K562 (cell line): ENCODE results near the gene CIAO3. TPM values are rescaled to one million over a fixed set of nuclear protein-coding genes. Genes with fewer than 3 reads are reported as not detected.

Source experiments
- ATAC-seq: fragments of 200-7000 bp; cut with Tn5 transposase; 3 replicates; pipeline ENCODE4 v1.9.1; 2020; ENCODE audit warnings: moderate library complexity
- BruUV-seq: library from RNA; stranded (reverse); fragments of 400-500 nt; replicated peaks from 2 replicates; lab custom pipeline; 2021; lab: Mats Ljungman, UMichigan
- CTCF ChIA-PET: fragments of 300-600 bp; formaldehyde crosslinking; extraction: SDS; loops from one replicate; lab custom pipeline; 2021; ENCODE audit warnings: low intra/inter-chr PET ratio; lab: Yijun Ruan, JAX
- POLR2A ChIA-PET: fragments of 300-600, 350-650 bp; sonication (Branson Sonifier 250); formaldehyde crosslinking; extraction: SDS; loops from one replicate; lab custom pipeline; 2021; ENCODE audit warnings: antibody characterized with exemption, inconsistent platforms; lab: Yijun Ruan, JAX
- DNase-seq, 4 experiments: peaks; one replicate each; pipeline versions ENCODE4 v3.0.0 to v3.0.0-alpha.2; 2011 to 2018; ENCODE audit warnings: low spot score in 3 of 4, mixed read lengths in 3 of 4; ENCODE audit errors: extremely low read depth in 1 of 4
- FAIRE-seq: peaks from 2 replicates; lab custom pipeline; 2011; peaks lifted over from hg19 to GRCh38; lab: Jason Lieb, UNC
- H2AFZ ChIP-seq: 2 replicates; pipeline ENCODE4 v1.6.0; 2011; ENCODE audit warnings: low read depth, low read length, control low read depth, inconsistent platforms
- H3K27ac ChIP-seq: fragments of 200-600 bp; 3 replicates; pipeline ENCODE4 v1.8.0; 2011; ENCODE audit warnings: low read depth, mild to moderate bottlenecking, control low read depth, inconsistent platforms, low read length, moderate library complexity, mixed read lengths; ENCODE audit errors: extremely low read depth
- H3K27me3 ChIP-seq, 2 experiments: fragments of 300-600 bp in 1 of 2; 2 replicates in 1 of 2; 3 replicates in 1 of 2; pipeline versions ENCODE4 v1.6.0 to v1.8.0; 2011; ENCODE audit warnings: inconsistent platforms in 2 of 2, low read length in 2 of 2, mild to moderate bottlenecking in 1 of 2, mixed read lengths in 1 of 2, moderate library complexity in 1 of 2; ENCODE audit not compliant: control insufficient read depth in 2 of 2, insufficient read depth in 2 of 2
- H3K36me3 ChIP-seq: fragments of 300-600 bp; 3 replicates; pipeline ENCODE4 v1.8.0; 2011; ENCODE audit warnings: mild to moderate bottlenecking, low read length, inconsistent platforms; ENCODE audit not compliant: control insufficient read depth, insufficient read depth
- H3K4me1 ChIP-seq, 2 experiments: fragments of 200-600 bp in 1 of 2; replicated peaks in 1 of 2; 2 replicates in 1 of 2; 3 replicates in 1 of 2; pipeline versions ENCODE4 v1.5.1 to v1.8.0; 2011; ENCODE audit warnings: inconsistent platforms in 2 of 2, low read length in 2 of 2, mild to moderate bottlenecking in 1 of 2, mixed read lengths in 1 of 2, moderate library complexity in 1 of 2; ENCODE audit not compliant: control insufficient read depth in 2 of 2, insufficient read depth in 2 of 2
- H3K4me2 ChIP-seq: 2 replicates; pipeline ENCODE4 v1.6.1; 2011; ENCODE audit warnings: low read length, control low read depth, inconsistent platforms, mixed read lengths; ENCODE audit not compliant: insufficient read depth
- H3K4me3 ChIP-seq: fragments of 200-600 bp; sonication (generic), shearing (Covaris generic); 2 replicates; pipeline ENCODE4 v1.5.1; 2016; ENCODE audit warnings: control low read depth, inconsistent platforms
- H3K79me2 ChIP-seq: fragments of 200-600 bp; 3 replicates; pipeline ENCODE4 v1.8.0; 2011; ENCODE audit warnings: low read length, inconsistent platforms; ENCODE audit not compliant: control insufficient read depth, insufficient read depth
- H3K9ac ChIP-seq, 2 experiments: 2 replicates each; pipeline versions ENCODE4 v1.6.0 to v1.6.1; 2011; ENCODE audit warnings: low read depth in 2 of 2, low read length in 2 of 2, control low read depth in 1 of 2, inconsistent platforms in 1 of 2, mild to moderate bottlenecking in 1 of 2, mixed read lengths in 1 of 2; ENCODE audit not compliant: insufficient read depth in 1 of 2
- H3K9me1 ChIP-seq: one replicate; pipeline ENCODE4 v1.6.0; 2011; ENCODE audit warnings: inconsistent platforms, mild to moderate bottlenecking, low read length, moderate library complexity; ENCODE audit not compliant: control insufficient read depth, insufficient read depth
- H3K9me3 ChIP-seq: replicated peaks from 2 replicates; pipeline ENCODE4 v1.5.1; 2011; ENCODE audit warnings: low read depth, low read length, inconsistent platforms; ENCODE audit not compliant: control insufficient read depth, insufficient read depth
- H4K20me1 ChIP-seq: replicated peaks from 2 replicates; pipeline ENCODE4 v1.6.1; 2011; ENCODE audit warnings: low read length, inconsistent platforms, mixed read lengths; ENCODE audit not compliant: control insufficient read depth, insufficient read depth
- FOXK2 ChIP-seq, 2 experiments: fragments of 450-650 bp; IDR thresholded peaks in 1 of 2; conservative IDR thresholded peaks in 1 of 2; 2 replicates each; pipeline ENCODE4 v1.6.1; 2016; ENCODE audit warnings: low read depth in 2 of 2, mild to moderate bottlenecking in 1 of 2
- POLR2G ChIP-seq: fragments of 200-400 bp; formaldehyde crosslinking; IDR thresholded peaks from 2 replicates; pipeline ENCODE4 v1.6.1; 2017; ENCODE audit warnings: low read depth, mild to moderate bottlenecking, antibody characterized with exemption, low read length, moderate library complexity
- WGBS: fragments of 100-300 bp; shearing (Covaris generic); methylation state at CpG from one replicate; pipeline ENCODE4 v1.1.6; 2016; ENCODE audit warnings: low coverage, mixed read lengths; ENCODE audit not compliant: insufficient coverage; ENCODE audit errors: missing lambda C conversion rate; 5-methylcytosine and 5-hydroxymethylcytosine counted together
- in situ Hi-C: fragments of 300-500 bp; cut with MboI; formaldehyde crosslinking; loops from 4 replicates; pipeline ENCODE4 v1.15.0; 2018; ENCODE audit warnings: inconsistent platforms, mixed read lengths
- intact Hi-C: fragments of 100-400 bp; cut with micrococcal nuclease; formaldehyde crosslinking; loops from 2 replicates; pipeline ENCODE4 v1.14.2; 2022
- polyA plus RNA-seq, 8 experiments: library from polyadenylated mRNA; depleted of rRNA in 4 of 8; stranded (reverse) in 5 of 8; unstranded in 3 of 8; fragments of >200 nt; fragmentation: Nextera tagmentation in 2 of 8; fragmentation: Illumina TruSeq in 1 of 8; extraction: Ambion mirVana in 2 of 8; extraction: Trizol in 1 of 8; gene quantifications; 2 replicates each; pipeline versions ENCODE4 v1.2.1 to v1.2.3, GENCODE V29; 2011 to 2014; ENCODE audit warnings: inconsistent platforms in 1 of 8, missing spikeins in 1 of 8
- total RNA-seq, 7 experiments: library from RNA; depleted of rRNA in 6 of 7; stranded (reverse); fragments of >200 nt in 6 of 7; fragmentation: Illumina TruSeq in 2 of 7; extraction: Trizol in 2 of 7; gene quantifications; 2 replicates each; pipeline versions ENCODE4 v1.2.1 to v1.2.3, GENCODE V29; 2011 to 2021; ENCODE audit warnings: low replicate concordance in 1 of 7
- TF ChIP-seq, protein P1 (sequence below): fragments of 250-450 bp; sonication (Bioruptor Pico); IDR thresholded peaks from 2 replicates; pipeline ENCODE4 v1.4.0; 2020; ENCODE audit warnings: mild to moderate bottlenecking, moderate library complexity
- TF ChIP-seq, protein P2 (sequence below): sonication (generic); formaldehyde crosslinking; IDR thresholded peaks from 2 replicates; pipeline ENCODE4 v1.8.0; 2022; ENCODE audit warnings: missing genetic modification reagents, mild to moderate bottlenecking, moderate library complexity, borderline replicate concordance

Gene CIAO3
- total and polyA plus RNA-seq, 9 of the 15 experiments (the other 6 are each of a cell fraction or from before 2014, with no cell fraction given) = 2.2 to 35.6 (median 18.7) TPM

DNA sequence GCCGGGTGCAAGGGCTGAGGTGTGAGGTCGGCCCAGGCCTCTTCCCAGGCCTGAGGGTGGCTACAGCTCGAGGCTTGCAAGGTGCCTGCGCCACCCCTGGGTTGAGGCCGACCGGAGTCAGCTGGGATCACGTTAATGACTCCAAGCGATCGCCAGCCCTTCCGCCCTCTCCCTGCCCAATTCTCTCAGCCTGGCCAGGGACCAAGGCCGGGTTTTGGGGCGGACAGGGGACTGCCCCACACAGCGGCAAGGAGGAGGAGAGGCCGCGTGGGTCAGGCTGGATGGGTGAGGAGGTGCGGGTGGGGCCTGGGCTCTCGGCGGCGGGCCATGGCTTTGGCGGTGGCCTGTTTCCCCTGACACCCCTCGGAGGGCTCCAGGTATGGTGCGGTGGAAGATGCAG, 47.4 kb downstream of the CIAO3 start:
- ATAC-seq = no peak
- intact Hi-C loops = no loop called here
- BruUV-seq = no TSS peak
- H2AFZ ChIP-seq = no peak overlapping the region
- TF ChIP-seq, protein P1, sequence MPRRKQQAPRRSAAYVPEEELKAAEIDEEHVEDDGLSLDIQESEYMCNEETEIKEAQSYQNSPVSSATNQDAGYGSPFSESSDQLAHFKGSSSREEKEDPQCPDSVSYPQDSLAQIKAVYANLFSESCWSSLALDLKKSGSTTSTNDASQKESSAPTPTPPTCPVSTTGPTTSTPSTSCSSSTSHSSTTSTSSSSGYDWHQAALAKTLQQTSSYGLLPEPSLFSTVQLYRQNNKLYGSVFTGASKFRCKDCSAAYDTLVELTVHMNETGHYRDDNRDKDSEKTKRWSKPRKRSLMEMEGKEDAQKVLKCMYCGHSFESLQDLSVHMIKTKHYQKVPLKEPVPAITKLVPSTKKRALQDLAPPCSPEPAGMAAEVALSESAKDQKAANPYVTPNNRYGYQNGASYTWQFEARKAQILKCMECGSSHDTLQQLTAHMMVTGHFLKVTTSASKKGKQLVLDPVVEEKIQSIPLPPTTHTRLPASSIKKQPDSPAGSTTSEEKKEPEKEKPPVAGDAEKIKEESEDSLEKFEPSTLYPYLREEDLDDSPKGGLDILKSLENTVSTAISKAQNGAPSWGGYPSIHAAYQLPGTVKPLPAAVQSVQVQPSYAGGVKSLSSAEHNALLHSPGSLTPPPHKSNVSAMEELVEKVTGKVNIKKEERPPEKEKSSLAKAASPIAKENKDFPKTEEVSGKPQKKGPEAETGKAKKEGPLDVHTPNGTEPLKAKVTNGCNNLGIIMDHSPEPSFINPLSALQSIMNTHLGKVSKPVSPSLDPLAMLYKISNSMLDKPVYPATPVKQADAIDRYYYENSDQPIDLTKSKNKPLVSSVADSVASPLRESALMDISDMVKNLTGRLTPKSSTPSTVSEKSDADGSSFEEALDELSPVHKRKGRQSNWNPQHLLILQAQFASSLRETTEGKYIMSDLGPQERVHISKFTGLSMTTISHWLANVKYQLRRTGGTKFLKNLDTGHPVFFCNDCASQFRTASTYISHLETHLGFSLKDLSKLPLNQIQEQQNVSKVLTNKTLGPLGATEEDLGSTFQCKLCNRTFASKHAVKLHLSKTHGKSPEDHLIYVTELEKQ (CRISPR knock-in tag) = no peak
- TF ChIP-seq POLR2G (peak; percentile 14; the same call in 1 of the 2 replicates), FOXK2 (conservative IDR thresholded peaks at IDR 0.05 in 1 of 2, IDR thresholded peaks at IDR 0.05 in 1 of 2; ENCODE audit: low read depth in 2 of 2) (no peak)
- TF ChIP-seq, protein P2, sequence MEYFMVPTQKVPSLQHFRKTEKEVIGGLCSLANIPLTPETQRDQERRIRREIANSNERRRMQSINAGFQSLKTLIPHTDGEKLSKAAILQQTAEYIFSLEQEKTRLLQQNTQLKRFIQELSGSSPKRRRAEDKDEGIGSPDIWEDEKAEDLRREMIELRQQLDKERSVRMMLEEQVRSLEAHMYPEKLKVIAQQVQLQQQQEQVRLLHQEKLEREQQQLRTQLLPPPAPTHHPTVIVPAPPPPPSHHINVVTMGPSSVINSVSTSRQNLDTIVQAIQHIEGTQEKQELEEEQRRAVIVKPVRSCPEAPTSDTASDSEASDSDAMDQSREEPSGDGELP (CRISPR knock-in tag) = peak; percentile 32; the same call in 1 of the 2 replicates
- peaks cover 5% of the 10 kb centered on the region for H3K9me1 ChIP-seq
- DNase-seq = peak in 1 of 4 experiments; percentile 9
- peak overlapping the region in 1 of 2 experiments; percentile 45; a peak in 1 of 4 replicates for H3K9ac ChIP-seq
- peaks cover 2 to 6% of the 10 kb centered on the region in 2 experiments; a peak in 2 of 5 replicates for H3K27me3 ChIP-seq
- CTCF ChIA-PET = no interaction called here
- H3K4me3 ChIP-seq = no peak overlapping the region
- no peak overlapping the region for H3K27ac ChIP-seq
- peaks cover 17% of the 10 kb centered on the region; the same call in 2 of the 3 replicates for H3K79me2 ChIP-seq
- peaks cover 7% of the 10 kb centered on the region; the same call in 2 of the 3 replicates for H3K36me3 ChIP-seq
- no peak overlapping the region for H3K4me2 ChIP-seq
- 63% methylated on average over 14 of the region's 22 CpGs for WGBS
- H3K4me1 ChIP-seq = peaks cover 12 to 71% of the 10 kb centered on the region in 2 experiments
- in situ Hi-C loops = no loop called here
- FAIRE-seq = no peak
- POLR2A ChIA-PET = no interaction called here
- H3K9me3 ChIP-seq = no peaks in the 10 kb centered on the region
- H4K20me1 ChIP-seq = no peaks in the 10 kb centered on the region
